CD8-positive, alpha-beta memory T cell (primary cell): Measurements from ENCODE around the gene MKS1. TPM values are rescaled to one million over a fixed set of nuclear protein-coding genes. Genes with fewer than 3 reads are reported as not detected.

Experiments
- CTCF ChIA-PET: fragments of 350-600 bp; sonication (Branson Sonifier 250); formaldehyde crosslinking; loops from one replicate; lab custom pipeline; 2021; ENCODE audit warnings: antibody characterized with exemption; lab: Charles Lee
- POLR2A ChIA-PET: fragments of 350-600 bp; sonication (Branson Sonifier 250); formaldehyde crosslinking; loops from one replicate; lab custom pipeline; 2021; ENCODE audit warnings: antibody characterized with exemption; lab: Charles Lee
- DNase-seq, 5 donors: peaks; one replicate each; pipeline versions ENCODE4 v3.0.0 to v3.0.0-alpha.2; 2020 to 2022; ENCODE audit warnings: mixed read lengths in 1 of 5
- H3K27ac ChIP-seq: one replicate; pipeline ENCODE4 v1.7.0; 2013; ENCODE audit warnings: low read depth, mild to moderate bottlenecking, low read length, moderate library complexity
- H3K27me3 ChIP-seq: 2 replicates; pipeline ENCODE4 v1.7.0; 2013; ENCODE audit warnings: low read length, mild to moderate bottlenecking; ENCODE audit not compliant: insufficient read depth, poor library complexity, severe bottlenecking
- H3K36me3 ChIP-seq: 2 replicates; pipeline ENCODE4 v1.7.0; 2013; ENCODE audit warnings: mild to moderate bottlenecking, low read length, moderate library complexity; ENCODE audit not compliant: insufficient read depth
- H3K4me1 ChIP-seq: 2 replicates; pipeline ENCODE4 v1.7.0; 2013; ENCODE audit warnings: mild to moderate bottlenecking, low read length, moderate library complexity; ENCODE audit not compliant: insufficient read depth
- H3K4me3 ChIP-seq: 2 replicates; pipeline ENCODE4 v1.7.0; 2013; ENCODE audit warnings: mild to moderate bottlenecking, low read length
- H3K9me3 ChIP-seq: 2 replicates; pipeline ENCODE4 v1.7.0; 2013; ENCODE audit warnings: mild to moderate bottlenecking, low read length
- H3K27ac Mint-ChIP-seq, 8 donors: one replicate each; pipeline ENCODE4 v1.8.0; 2020 to 2021; ENCODE audit warnings: mixed read lengths in 8 of 8, mild to moderate bottlenecking in 6 of 8, inconsistent platforms in 3 of 8, moderate library complexity in 3 of 8
- H3K27me3 Mint-ChIP-seq, 2 donors: one replicate each; pipeline ENCODE4 v1.8.0; 2020 to 2021; ENCODE audit warnings: mixed read lengths in 2 of 2, mild to moderate bottlenecking in 1 of 2, moderate library complexity in 1 of 2
- H3K36me3 Mint-ChIP-seq, 3 donors: one replicate each; pipeline ENCODE4 v1.8.0; 2020 to 2021; ENCODE audit warnings: mixed read lengths in 3 of 3, inconsistent platforms in 1 of 3, mild to moderate bottlenecking in 1 of 3
- H3K4me1 Mint-ChIP-seq, 3 donors: one replicate each; pipeline ENCODE4 v1.8.0; 2020 to 2021; ENCODE audit warnings: mixed read lengths in 3 of 3, inconsistent platforms in 1 of 3, mild to moderate bottlenecking in 1 of 3
- H3K4me3 Mint-ChIP-seq, 7 donors: one replicate each; pipeline ENCODE4 v1.8.0; 2020 to 2021; ENCODE audit warnings: mixed read lengths in 7 of 7, mild to moderate bottlenecking in 6 of 7, moderate library complexity in 4 of 7, inconsistent platforms in 2 of 7
- H3K9me3 Mint-ChIP-seq, 5 donors: one replicate each; pipeline ENCODE4 v1.8.0; 2020 to 2022; ENCODE audit warnings: mixed read lengths in 5 of 5, mild to moderate bottlenecking in 3 of 5, moderate library complexity in 2 of 5, inconsistent platforms in 1 of 5
- polyA plus RNA-seq: library from polyadenylated mRNA; unstranded; fragments of 300-500 nt; fragmentation: Illumina TruSeq; gene quantifications from one replicate; pipeline ENCODE4 v1.2.3, GENCODE V29; 2021
- total RNA-seq, 2 experiments: library from RNA; stranded (reverse); gene quantifications; one replicate each; pipeline ENCODE4 v1.2.3, GENCODE V29; 2021

MKS1 gene
- total and polyA plus RNA-seq, 3 experiments from 2014 or later = 10.7 to 33.9 (median 26.2) TPM

DNA sequence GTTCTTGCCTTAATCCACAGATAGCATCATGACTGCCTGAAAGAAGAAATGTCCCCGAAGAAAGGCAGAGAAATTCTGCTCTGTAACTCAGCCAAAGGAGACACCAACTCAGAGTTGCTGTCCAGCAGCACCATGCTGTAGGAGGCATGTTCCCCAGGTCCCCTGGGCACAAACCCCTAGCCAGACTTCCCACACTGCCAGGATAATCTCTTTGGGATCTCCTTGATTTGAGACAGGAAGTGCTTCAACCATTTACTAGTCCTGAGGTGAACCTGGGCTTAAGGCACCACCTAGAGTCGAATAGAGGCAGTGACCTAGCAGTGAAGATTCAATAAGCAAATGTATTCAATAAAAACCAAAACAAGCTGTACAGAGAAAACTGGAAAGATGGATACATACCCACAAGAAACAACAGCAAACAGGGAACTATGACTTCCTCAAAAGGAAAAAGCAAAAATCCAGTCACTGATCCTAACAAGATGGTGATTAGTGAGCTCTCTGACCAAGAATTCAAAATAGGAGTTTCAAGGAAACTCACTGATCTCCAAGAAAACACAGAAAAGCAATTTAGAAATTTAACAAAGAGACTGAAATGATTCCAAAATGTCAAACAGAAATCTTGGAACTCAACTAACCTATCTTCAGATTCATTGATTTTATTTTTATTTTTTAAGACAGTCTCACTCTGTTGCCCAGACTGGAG is 46.5 kb downstream of the MKS1 start:
- Histone ChIP-seq H3K27me3 (peaks cover 6% of the 10 kb centered on the region), H3K4me3 (no peak overlapping the region), H3K27ac (no peak overlapping the region), H3K9me3 (no peaks in the 10 kb centered on the region), H3K36me3 (no peaks in the 10 kb centered on the region), H3K4me1 (peaks cover 43% of the 10 kb centered on the region)
- H3K9me3 Mint-ChIP-seq = peaks cover 0 to 1% (median 0%) of the 10 kb centered on the region in 5 donors
- ChIA-PET CTCF (interaction anchor here (0.7 to 4.9 kb wide), 24 partner anchors 9 to 324 kb away, joined by 3 to 90 read pairs (median 4); partner anchors contain the start of gene SRSF1), POLR2A (interaction anchor here (2.0 kb wide), 1 partner anchor 52 kb away, joined by 9 read pairs; no protein-coding TSS in a partner anchor)
- peak overlapping the region in 6 of 7 donors; percentile 16 to 55 (median 46) for H3K4me3 Mint-ChIP-seq
- peaks cover 0 to 8% (median 3%) of the 10 kb centered on the region in 3 donors for H3K36me3 Mint-ChIP-seq
- peaks cover 2 to 12% of the 10 kb centered on the region in 2 donors for H3K27me3 Mint-ChIP-seq
- H3K27ac Mint-ChIP-seq = peak overlapping the region; percentile 13 to 91 (median 69)
- peak in 4 of 5 donors; percentile 21 to 67 (median 58) for DNase-seq
- peaks cover 41 to 49% (median 46%) of the 10 kb centered on the region in 3 donors for H3K4me1 Mint-ChIP-seq

DNA sequence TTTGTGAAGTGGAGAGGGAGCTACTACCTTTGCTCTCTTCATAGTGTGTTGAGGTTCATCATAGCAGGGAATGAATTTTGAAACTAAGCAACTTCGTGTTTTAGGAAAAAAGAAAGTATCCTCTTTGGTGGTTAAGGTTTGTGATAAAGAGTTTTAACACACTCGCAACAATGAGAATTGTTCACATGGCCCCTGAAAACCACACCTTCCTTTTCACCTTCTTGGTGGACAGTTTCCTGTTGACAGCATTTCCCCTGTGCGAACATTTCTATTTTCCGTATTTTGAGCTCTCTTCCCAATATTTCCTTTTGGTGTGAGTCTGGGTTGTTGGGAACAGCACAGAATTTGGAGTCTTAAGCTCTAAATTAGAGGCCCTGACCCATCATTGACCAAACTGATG is 48.4 kb downstream of the MKS1 start:
- peak overlapping the region; percentile 26 to 88 (median 70) for H3K4me3 Mint-ChIP-seq
- H3K36me3 Mint-ChIP-seq = peaks cover 0 to 18% (median 3%) of the 10 kb centered on the region in 3 donors
- H3K27ac ChIP-seq = no peak overlapping the region

DNA sequence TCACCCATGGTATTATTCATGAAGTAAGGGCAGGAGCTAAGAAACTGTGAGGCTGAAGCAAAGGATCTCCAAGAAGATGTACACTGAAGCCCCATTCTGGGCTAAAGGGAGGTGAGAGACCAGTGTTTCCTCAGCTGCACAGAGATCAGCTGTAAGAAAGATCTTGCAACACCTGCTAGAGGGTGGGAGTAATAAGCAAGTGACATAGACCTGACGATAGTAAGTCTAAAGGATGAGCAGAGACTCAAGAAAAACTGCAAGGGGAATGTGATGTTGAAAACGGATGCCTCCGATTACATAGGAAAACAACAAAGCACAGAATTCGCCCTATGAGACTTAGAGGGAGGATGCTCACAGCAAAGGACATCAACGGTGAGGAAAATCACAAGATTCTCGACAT is 52.4 kb downstream of the MKS1 start, which contains the start of gene OR4D2:
TSS of gene OR4D2 (plus strand) at position 301 of the 400 bp plus-strand sequence. CDS start 2,674 bp downstream, outside the sequence.
- Histone ChIP-seq H3K36me3 (no peaks in the 10 kb centered on the region), H3K27me3 (no peaks in the 10 kb centered on the region), H3K27ac (no peak within 1 kb of the TSS), H3K4me3 (no peak within 1 kb of the TSS), H3K9me3 (no peaks in the 10 kb centered on the region), H3K4me1 (peaks cover 32% of the 10 kb centered on the region)
- H3K36me3 Mint-ChIP-seq = peaks cover 0 to 30% (median 3%) of the 10 kb centered on the region in 3 donors
- ChIA-PET CTCF (no interaction called here), POLR2A (no interaction called here)
- H3K9me3 Mint-ChIP-seq = no peaks in the 10 kb centered on the region
- peaks cover 0 to 5% of the 10 kb centered on the region in 2 donors for H3K27me3 Mint-ChIP-seq
- H3K4me1 Mint-ChIP-seq = peaks cover 39 to 70% (median 59%) of the 10 kb centered on the region in 3 donors
- peak within 1 kb of the TSS in 1 of 7 donors; percentile 17 for H3K4me3 Mint-ChIP-seq
- DNase-seq = no peak
- H3K27ac Mint-ChIP-seq = peak within 1 kb of the TSS in 5 of 8 donors; percentile 39 to 78 (median 61)

More for the DNA sequence above, 48.4 kb downstream of the MKS1 start:
- H3K27me3 ChIP-seq = no peaks in the 10 kb centered on the region
- CTCF ChIA-PET = interaction anchor here (0.7 to 4.9 kb wide), 7 partner anchors 10 to 86 kb away, joined by 3 to 90 read pairs (median 6); no protein-coding TSS in a partner anchor
- no peaks in the 10 kb centered on the region for H3K9me3 ChIP-seq
- Mint-ChIP-seq H3K27ac (peak overlapping the region; percentile 51 to 97 (median 84)), H3K27me3 (peaks cover 2 to 4% of the 10 kb centered on the region in 2 donors), H3K4me1 (peaks cover 44 to 67% (median 64%) of the 10 kb centered on the region in 3 donors), H3K9me3 (peaks cover 0 to 1% (median 0%) of the 10 kb centered on the region in 5 donors)
- no peak for DNase-seq
- H3K4me1 ChIP-seq = peaks cover 43% of the 10 kb centered on the region
- POLR2A ChIA-PET = interaction anchor here (0.6 to 1.4 kb wide), 3 partner anchors 17 to 311 kb away, joined by 3 to 9 read pairs (median 4); no protein-coding TSS in a partner anchor
- H3K4me3 ChIP-seq = peak overlapping the region; percentile 24
- no peaks in the 10 kb centered on the region for H3K36me3 ChIP-seq

DNA sequence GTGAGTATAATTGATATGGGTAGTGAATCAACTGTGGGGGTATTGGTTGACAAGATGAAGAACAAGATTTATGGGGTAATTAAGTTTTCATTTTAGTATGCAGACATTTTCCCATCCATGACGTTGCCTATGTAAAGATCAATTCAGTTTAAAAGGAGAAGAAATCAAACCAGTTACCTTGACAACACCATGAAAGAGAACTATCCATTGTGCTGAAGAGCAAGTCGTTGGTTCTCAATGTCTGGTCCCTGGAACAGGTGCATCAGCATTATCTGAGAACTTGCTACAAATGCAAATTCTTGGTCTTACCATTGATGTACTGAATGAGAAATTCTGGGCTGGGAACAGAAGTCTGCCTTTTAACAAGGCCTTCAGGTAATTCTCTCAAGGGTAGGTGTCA is 53.1 kb downstream of the MKS1 start:
- no peaks in the 10 kb centered on the region for H3K9me3 ChIP-seq
- peaks cover 28% of the 10 kb centered on the region for H3K4me1 ChIP-seq
- no peak overlapping the region for H3K27ac ChIP-seq
- no peak for DNase-seq
- no peaks in the 10 kb centered on the region for H3K36me3 ChIP-seq
- ChIA-PET POLR2A (no interaction called here), CTCF (interaction anchor here (0.9 to 1.9 kb wide), 2 partner anchors 41 to 52 kb away, joined by 3 to 6 read pairs; no protein-coding TSS in a partner anchor)
- Mint-ChIP-seq H3K9me3 (no peaks in the 10 kb centered on the region), H3K4me3 (no peak overlapping the region), H3K27ac (no peak overlapping the region), H3K36me3 (peaks cover 0 to 30% (median 3%) of the 10 kb centered on the region in 3 donors), H3K27me3 (peaks cover 0 to 5% of the 10 kb centered on the region in 2 donors), H3K4me1 (peaks cover 34 to 68% (median 56%) of the 10 kb centered on the region in 3 donors)
- H3K4me3 ChIP-seq = no peak overlapping the region
- no peaks in the 10 kb centered on the region for H3K27me3 ChIP-seq

DNA sequence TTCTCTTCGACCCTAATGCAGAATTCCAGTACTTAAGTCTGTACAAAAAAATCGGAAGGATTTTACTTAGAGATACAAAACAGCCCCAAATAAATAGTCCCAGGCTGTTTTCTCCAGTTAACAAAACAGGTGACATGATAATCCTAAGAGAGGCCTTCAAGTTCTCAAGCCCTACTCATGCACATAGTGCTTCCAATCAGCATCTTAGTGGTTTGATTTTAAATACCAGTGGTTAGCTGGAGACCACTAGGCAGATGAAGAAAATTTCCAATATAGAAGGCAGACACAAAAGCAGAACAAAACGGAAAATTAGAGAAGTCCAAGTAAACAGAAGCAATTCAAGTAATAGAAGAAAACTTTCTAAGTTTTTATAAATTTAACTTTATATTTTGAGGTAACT is 57.5 kb downstream of the MKS1 start:
- DNase-seq = no peak
- Histone ChIP-seq H3K9me3 (no peaks in the 10 kb centered on the region), H3K4me3 (no peak overlapping the region), H3K4me1 (peaks cover 12% of the 10 kb centered on the region), H3K36me3 (no peaks in the 10 kb centered on the region), H3K27me3 (no peaks in the 10 kb centered on the region), H3K27ac (no peak overlapping the region)
- POLR2A ChIA-PET = no interaction called here
- peaks cover 3% of the 10 kb centered on the region in 2 donors for H3K27me3 Mint-ChIP-seq
- H3K9me3 Mint-ChIP-seq = no peaks in the 10 kb centered on the region
- H3K27ac Mint-ChIP-seq = peak overlapping the region in 1 of 8 donors; percentile 77
- peaks cover 4 to 27% (median 5%) of the 10 kb centered on the region in 3 donors for H3K36me3 Mint-ChIP-seq
- CTCF ChIA-PET = no interaction called here
- no peak overlapping the region for H3K4me3 Mint-ChIP-seq
- peaks cover 25 to 67% (median 53%) of the 10 kb centered on the region in 3 donors for H3K4me1 Mint-ChIP-seq

DNA sequence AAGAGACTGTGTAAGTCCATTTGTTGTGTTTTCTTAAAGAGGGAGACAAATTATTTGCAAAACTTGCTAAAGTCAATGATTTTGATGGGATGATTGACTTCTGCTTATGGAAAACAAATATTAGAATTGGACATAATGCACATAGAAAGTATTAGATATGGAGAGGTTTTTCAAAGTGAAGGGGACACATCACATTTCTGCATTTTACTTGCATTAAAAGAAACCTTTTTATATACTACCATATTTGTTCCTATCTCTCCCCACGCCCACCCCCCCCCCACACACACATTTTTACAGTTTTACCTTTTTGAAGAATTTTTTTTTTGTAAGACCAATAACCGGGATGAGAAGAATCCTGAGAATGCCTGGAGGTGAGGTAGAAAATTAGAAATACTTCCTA is 60.9 kb downstream of the MKS1 start:
- CTCF ChIA-PET = no interaction called here
- no peaks in the 10 kb centered on the region for H3K36me3 ChIP-seq
- no peak overlapping the region for H3K4me3 ChIP-seq
- peaks cover 46% of the 10 kb centered on the region for H3K4me1 ChIP-seq
- peaks cover 47 to 78% (median 73%) of the 10 kb centered on the region in 3 donors for H3K4me1 Mint-ChIP-seq
- H3K4me3 Mint-ChIP-seq = peak overlapping the region in 2 of 7 donors; percentile 41 to 95
- no peak for DNase-seq
- H3K27ac ChIP-seq = no peak overlapping the region
- no peaks in the 10 kb centered on the region for H3K9me3 ChIP-seq
- H3K36me3 Mint-ChIP-seq = peaks cover 3 to 35% (median 5%) of the 10 kb centered on the region in 3 donors
- peaks cover 0 to 7% (median 2%) of the 10 kb centered on the region in 5 donors for H3K9me3 Mint-ChIP-seq
- POLR2A ChIA-PET = no interaction called here
- H3K27me3 ChIP-seq = no peaks in the 10 kb centered on the region
- H3K27me3 Mint-ChIP-seq = peaks cover 0 to 3% of the 10 kb centered on the region in 2 donors
- H3K27ac Mint-ChIP-seq = no peak overlapping the region

DNA sequence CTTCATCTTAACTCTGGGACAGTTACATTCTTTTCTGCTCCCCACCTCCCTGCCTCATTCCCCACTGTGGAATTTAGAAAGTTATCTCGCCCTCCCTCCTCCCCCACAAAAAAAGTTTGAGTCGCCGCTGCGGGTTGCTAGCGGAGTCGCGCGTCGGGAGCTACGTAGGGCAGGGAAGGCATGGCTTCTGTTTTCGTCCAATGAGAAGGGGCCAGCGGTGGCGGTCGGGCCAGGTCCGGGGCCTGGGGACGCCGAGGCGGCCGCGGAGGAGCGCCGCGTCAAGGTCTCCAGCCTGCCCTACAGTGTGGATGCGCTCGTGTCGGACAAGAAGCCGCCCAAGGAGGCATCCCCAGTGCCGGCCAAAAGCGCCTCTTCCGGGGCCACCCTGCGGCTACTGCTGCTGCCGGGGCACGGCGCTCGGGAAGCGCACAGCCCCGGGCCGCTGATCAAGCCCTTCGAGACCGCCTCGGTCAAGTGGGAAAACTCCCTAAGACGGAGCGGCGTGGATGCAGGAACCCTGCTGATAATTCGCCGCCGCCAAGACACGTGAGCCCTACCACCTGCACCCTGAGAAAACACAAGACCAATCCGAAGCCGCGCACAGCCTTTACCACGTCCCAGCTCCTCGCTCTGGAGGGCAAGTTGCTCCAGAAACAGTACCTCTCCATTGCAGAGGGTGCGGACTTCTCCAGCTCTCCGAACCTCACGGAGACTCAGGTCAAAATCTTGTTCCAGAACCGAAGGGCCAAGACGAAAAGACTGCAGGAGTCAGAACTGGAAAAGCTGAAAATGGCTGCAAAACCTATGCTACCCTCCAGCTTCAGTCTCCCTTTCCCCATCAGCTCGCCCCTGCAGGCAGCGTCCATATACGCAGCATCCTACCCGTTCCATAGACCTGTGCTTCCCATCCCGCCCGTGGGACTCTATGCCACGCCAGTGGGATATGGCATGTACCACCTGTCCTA is 61.9 kb downstream of the MKS1 start:
- Mint-ChIP-seq H3K27ac (peak overlapping the region; percentile 88 to 99 (median 95)), H3K4me1 (peaks cover 57 to 89% (median 84%) of the 10 kb centered on the region in 3 donors), H3K9me3 (peaks cover 0 to 7% (median 2%) of the 10 kb centered on the region in 5 donors), H3K4me3 (peak overlapping the region; percentile 83 to 96 (median 92)), H3K36me3 (peaks cover 3 to 35% (median 5%) of the 10 kb centered on the region in 3 donors), H3K27me3 (peaks cover 0 to 3% of the 10 kb centered on the region in 2 donors)
- POLR2A ChIA-PET = interaction anchor here (0.7 to 1.5 kb wide), 3 partner anchors 62 to 169 kb away, joined by 3 read pairs; partner anchors contain the start of gene SRSF1
- H3K9me3 ChIP-seq = no peaks in the 10 kb centered on the region
- CTCF ChIA-PET = interaction anchor here (1.0 to 4.1 kb wide), 3 partner anchors 10 to 15 kb away, joined by 3 to 18 read pairs (median 5); no protein-coding TSS in a partner anchor
- H3K27ac ChIP-seq = peak overlapping the region; percentile 60
- no peaks in the 10 kb centered on the region for H3K36me3 ChIP-seq
- H3K4me1 ChIP-seq = peaks cover 57% of the 10 kb centered on the region
- H3K4me3 ChIP-seq = peak overlapping the region; percentile 64
- H3K27me3 ChIP-seq = no peaks in the 10 kb centered on the region
- DNase-seq = peak; percentile 16 to 71 (median 55)
